ENCODE data around the gene ASIC4. TPM values are rescaled to one million over a fixed set of nuclear protein-coding genes. Genes with fewer than 3 reads are reported as not detected.

The ASIC4 gene
- total and polyA plus RNA-seq, 2 experiments from 2014 or later = 0.13 to 3.6 TPM

DNA sequence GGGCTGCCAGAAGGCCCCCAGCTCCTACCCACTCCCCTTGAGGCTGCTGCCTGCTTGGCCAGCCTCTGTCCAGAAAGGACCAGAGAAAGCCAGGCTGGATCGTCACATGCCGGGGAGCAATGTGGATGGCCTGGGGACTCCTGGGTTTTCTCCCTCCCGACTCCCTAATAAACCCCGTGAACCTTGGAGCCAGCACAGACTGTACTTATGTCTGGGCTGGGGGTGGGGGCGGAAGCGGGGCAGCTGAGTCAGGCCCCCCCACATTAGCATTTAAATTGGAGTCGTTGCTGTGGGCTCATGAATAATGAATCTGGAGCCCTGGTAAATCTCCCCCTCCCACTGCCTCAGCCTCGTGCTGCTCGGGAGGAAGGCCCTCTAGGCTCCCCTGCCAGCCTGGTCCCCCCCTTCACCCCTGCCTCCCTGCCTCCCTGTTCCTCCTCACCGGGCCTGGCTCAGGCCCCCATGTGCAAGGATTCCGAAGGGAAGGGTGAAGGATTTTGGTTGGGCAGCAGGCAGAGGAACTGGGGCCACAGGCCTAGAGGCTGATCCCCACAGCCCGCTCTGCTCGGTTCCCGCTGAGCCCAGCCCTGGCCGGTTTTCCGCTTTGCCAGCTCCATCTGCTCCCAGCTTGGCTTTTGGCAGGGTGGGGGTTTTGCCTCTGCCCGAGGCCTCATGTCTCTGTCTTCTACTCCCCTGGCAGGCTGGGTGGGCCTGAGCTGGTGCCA, 7.3 kb upstream of the ASIC4 start:
- Mint-ChIP-seq H3K36me3 (ENCODE audit: low read depth) (peaks cover 10% of the 10 kb centered on the region), H3K27ac (peak overlapping the region; percentile 94), H3K27me3 (ENCODE audit: insufficient read depth, low read depth, poor library complexity) (peaks cover 36% of the 10 kb centered on the region), H3K9me3 (no peaks in the 10 kb centered on the region), H3K4me1 (peaks cover 76% of the 10 kb centered on the region), H3K4me3 (peak overlapping the region; percentile 31)
- Histone ChIP-seq H3K27ac (ENCODE audit: low read depth) (peak overlapping the region; percentile 96), H2AFZ (no peak overlapping the region), H3K4me3 (peak overlapping the region; percentile 44), H3K27me3 (ENCODE audit: insufficient read depth) (peaks cover 15% of the 10 kb centered on the region), H3K36me3 (ENCODE audit: insufficient read depth) (no peaks in the 10 kb centered on the region), H3K79me2 (replicated peaks; ENCODE audit: insufficient read depth) (no peaks in the 10 kb centered on the region), H3K4me1 (ENCODE audit: insufficient read depth) (peaks cover 58% of the 10 kb centered on the region), H3K4me2 (peak overlapping the region; percentile 92), H3K9me2 (ENCODE audit: insufficient read depth) (no peaks in the 10 kb centered on the region), H3F3A (replicated peaks; ENCODE audit: low read depth) (peaks cover 17% of the 10 kb centered on the region), H4K20me1 (replicated peaks; ENCODE audit: insufficient read depth) (no peaks in the 10 kb centered on the region)
- peak; percentile 73 for DNase-seq (ENCODE audit: low spot score)
- TF ChIP-seq NANOG (IDR thresholded peaks at IDR 0.05; ENCODE audit: borderline replicate concordance) (no peak), STAT1 (IDR thresholded peaks at IDR 0.05; ENCODE audit: unreplicated experiment) (no peak), CREB1 (CRISPR knock-in tag; IDR thresholded peaks at IDR 0.05; ENCODE audit: low read depth) (peak; percentile 47; the same call in 1 of the 2 replicates), POLR2AphosphoS5 (IDR thresholded peaks at IDR 0.05; ENCODE audit: low read depth) (0 out of 2 replicates have a peak, but pooled peaks have one; percentile 40)
- TF ChIP-seq, protein P1, sequence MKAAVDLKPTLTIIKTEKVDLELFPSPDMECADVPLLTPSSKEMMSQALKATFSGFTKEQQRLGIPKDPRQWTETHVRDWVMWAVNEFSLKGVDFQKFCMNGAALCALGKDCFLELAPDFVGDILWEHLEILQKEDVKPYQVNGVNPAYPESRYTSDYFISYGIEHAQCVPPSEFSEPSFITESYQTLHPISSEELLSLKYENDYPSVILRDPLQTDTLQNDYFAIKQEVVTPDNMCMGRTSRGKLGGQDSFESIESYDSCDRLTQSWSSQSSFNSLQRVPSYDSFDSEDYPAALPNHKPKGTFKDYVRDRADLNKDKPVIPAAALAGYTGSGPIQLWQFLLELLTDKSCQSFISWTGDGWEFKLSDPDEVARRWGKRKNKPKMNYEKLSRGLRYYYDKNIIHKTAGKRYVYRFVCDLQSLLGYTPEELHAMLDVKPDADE (IDR thresholded peaks at IDR 0.05) = no peak
- peak; percentile 22 for ATAC-seq

- H2AFZ ChIP-seq = no peak overlapping the region
- H4K20me1 ChIP-seq (replicated peaks; ENCODE audit: insufficient read depth) = no peaks in the 10 kb centered on the region
- H3K27me3 ChIP-seq (ENCODE audit: insufficient read depth) = peaks cover 24% of the 10 kb centered on the region
- no peaks in the 10 kb centered on the region for H3K36me3 ChIP-seq (ENCODE audit: insufficient read depth)
- H3K4me2 ChIP-seq = peak overlapping the region; percentile 92
- no peak for ATAC-seq
- peaks cover 10% of the 10 kb centered on the region for H3K36me3 Mint-ChIP-seq (ENCODE audit: low read depth)
- peaks cover 17% of the 10 kb centered on the region for H3F3A ChIP-seq (replicated peaks; ENCODE audit: low read depth)
- no peak for DNase-seq (ENCODE audit: low spot score)
- H3K79me2 ChIP-seq (replicated peaks; ENCODE audit: insufficient read depth) = no peaks in the 10 kb centered on the region
- H3K4me1 Mint-ChIP-seq = peaks cover 74% of the 10 kb centered on the region
- no peaks in the 10 kb centered on the region for H3K9me3 Mint-ChIP-seq
- H3K27me3 Mint-ChIP-seq (ENCODE audit: insufficient read depth, low read depth, poor library complexity) = peaks cover 40% of the 10 kb centered on the region
- peak overlapping the region; percentile 31; the same call in 2 of the 3 replicates for H3K4me3 Mint-ChIP-seq
- peak overlapping the region; percentile 44; the same call in 1 of the 2 replicates for H3K4me3 ChIP-seq
- no peaks in the 10 kb centered on the region for H3K9me2 ChIP-seq (ENCODE audit: insufficient read depth)
- peak overlapping the region; percentile 94 for H3K27ac Mint-ChIP-seq
- H3K27ac ChIP-seq (ENCODE audit: low read depth) = peak overlapping the region; percentile 96
- peaks cover 58% of the 10 kb centered on the region for H3K4me1 ChIP-seq (ENCODE audit: insufficient read depth)
- TF ChIP-seq ZNF331 (CRISPR knock-in tag; IDR thresholded peaks at IDR 0.05; ENCODE audit: low read depth) = no peak
- 0 out of 2 replicates have a peak, but pooled peaks have one; percentile 3 for TF ChIP-seq POLR2AphosphoS5 (IDR thresholded peaks at IDR 0.05; ENCODE audit: low read depth)
- no peak for TF ChIP-seq JUNB (IDR thresholded peaks at IDR 0.05; ENCODE audit: unreplicated experiment)
- TF ChIP-seq CTCF (conservative IDR thresholded peaks at IDR 0.05; ENCODE audit: low read depth in 2 of 2) = no peak
- no peak for TF ChIP-seq NANOG (IDR thresholded peaks at IDR 0.05; ENCODE audit: borderline replicate concordance)
- no peak for TF ChIP-seq CREB1 (CRISPR knock-in tag; IDR thresholded peaks at IDR 0.05; ENCODE audit: low read depth)
- TF ChIP-seq EZH2 (IDR thresholded peaks at IDR 0.05; ENCODE audit: low read depth, unreplicated experiment) = no peak
- TF ChIP-seq EZH2phosphoT487 (IDR thresholded peaks at IDR 0.05; ENCODE audit: unreplicated experiment) = no peak
- no peak for TF ChIP-seq STAT1 (IDR thresholded peaks at IDR 0.05; ENCODE audit: unreplicated experiment)
- TF ChIP-seq, protein P2, sequence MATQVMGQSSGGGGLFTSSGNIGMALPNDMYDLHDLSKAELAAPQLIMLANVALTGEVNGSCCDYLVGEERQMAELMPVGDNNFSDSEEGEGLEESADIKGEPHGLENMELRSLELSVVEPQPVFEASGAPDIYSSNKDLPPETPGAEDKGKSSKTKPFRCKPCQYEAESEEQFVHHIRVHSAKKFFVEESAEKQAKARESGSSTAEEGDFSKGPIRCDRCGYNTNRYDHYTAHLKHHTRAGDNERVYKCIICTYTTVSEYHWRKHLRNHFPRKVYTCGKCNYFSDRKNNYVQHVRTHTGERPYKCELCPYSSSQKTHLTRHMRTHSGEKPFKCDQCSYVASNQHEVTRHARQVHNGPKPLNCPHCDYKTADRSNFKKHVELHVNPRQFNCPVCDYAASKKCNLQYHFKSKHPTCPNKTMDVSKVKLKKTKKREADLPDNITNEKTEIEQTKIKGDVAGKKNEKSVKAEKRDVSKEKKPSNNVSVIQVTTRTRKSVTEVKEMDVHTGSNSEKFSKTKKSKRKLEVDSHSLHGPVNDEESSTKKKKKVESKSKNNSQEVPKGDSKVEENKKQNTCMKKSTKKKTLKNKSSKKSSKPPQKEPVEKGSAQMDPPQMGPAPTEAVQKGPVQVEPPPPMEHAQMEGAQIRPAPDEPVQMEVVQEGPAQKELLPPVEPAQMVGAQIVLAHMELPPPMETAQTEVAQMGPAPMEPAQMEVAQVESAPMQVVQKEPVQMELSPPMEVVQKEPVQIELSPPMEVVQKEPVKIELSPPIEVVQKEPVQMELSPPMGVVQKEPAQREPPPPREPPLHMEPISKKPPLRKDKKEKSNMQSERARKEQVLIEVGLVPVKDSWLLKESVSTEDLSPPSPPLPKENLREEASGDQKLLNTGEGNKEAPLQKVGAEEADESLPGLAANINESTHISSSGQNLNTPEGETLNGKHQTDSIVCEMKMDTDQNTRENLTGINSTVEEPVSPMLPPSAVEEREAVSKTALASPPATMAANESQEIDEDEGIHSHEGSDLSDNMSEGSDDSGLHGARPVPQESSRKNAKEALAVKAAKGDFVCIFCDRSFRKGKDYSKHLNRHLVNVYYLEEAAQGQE (IDR thresholded peaks at IDR 0.05; ENCODE audit: unreplicated experiment) = peak; percentile 64
- TF ChIP-seq, protein P1 (IDR thresholded peaks at IDR 0.05) = no peak
Observed at GRCh38 chr2:219507581-219508443, 6.5 kb upstream of the ASIC4 start.
